Mucosa of descending colon (tissue), 3 donors: ENCODE results near the gene WT1. TPM values are rescaled to one million over a fixed set of nuclear protein-coding genes. Genes with fewer than 3 reads are reported as not detected.

ENCODE experiments used
- ATAC-seq: fragments of 200-7000 bp; cut with Tn5 transposase; one replicate; pipeline ENCODE4 v1.9.1; 2020; ENCODE audit warnings: mild to moderate bottlenecking, moderate library complexity
- DNase-seq, 3 donors: peaks; one replicate each; pipeline ENCODE4 v3.0.0-alpha.2; 2020
- H3K36me3 ChIP-seq: fragments of 200-600 bp; one replicate; pipeline ENCODE4 v1.8.0; 2021; ENCODE audit warnings: low read depth, mild to moderate bottlenecking
- H3K4me1 ChIP-seq: fragments of 200-600 bp; one replicate; pipeline ENCODE4 v1.8.0; 2021; ENCODE audit warnings: low read depth, mild to moderate bottlenecking
- H3K4me3 ChIP-seq: fragments of 200-600 bp; one replicate; pipeline ENCODE4 v1.8.0; 2021; ENCODE audit warnings: mild to moderate bottlenecking
- H3K9me3 ChIP-seq: fragments of 200-600 bp; one replicate; pipeline ENCODE4 v1.8.0; 2021; ENCODE audit warnings: mild to moderate bottlenecking
- intact Hi-C, 2 donors: fragments of 100-400 bp; cut with DNase I in 1 of 2; cut with micrococcal nuclease in 1 of 2; formaldehyde crosslinking; loops; one replicate each; pipeline versions ENCODE4 v1.11.0 to v1.11.1; 2022; cut with DNase I, micrococcal nuclease
- total RNA-seq, 3 donors: library from RNA; stranded (reverse); fragmentation: NEBNext Ultra II Directional in 2 of 3; extraction: Animal tissue kit (Norgen Biotek cat#: 25700) in 2 of 3; gene quantifications; one replicate each; pipeline versions ENCODE4 v1.2.1 to v1.2.4, GENCODE V29; 2021 to 2023
- TF ChIP-seq, protein P1 (sequence below): fragments of 200-600 bp; IDR thresholded peaks from one replicate; pipeline ENCODE4 v1.8.0; 2022; ENCODE audit warnings: antibody characterized with exemption, mild to moderate bottlenecking
- donor health status: DM: no; HTN: no; CAD: no; lungs with moderate emphysema.
- donor health status: DM: no; HTN: no; CAD: no.
- donor health status: DM: no; HTN: yes; CAD: no.

Gene WT1
- total RNA-seq, 3 donors from 2014 or later: 0.09 to 0.57 TPM; not detected in 1

DNA sequence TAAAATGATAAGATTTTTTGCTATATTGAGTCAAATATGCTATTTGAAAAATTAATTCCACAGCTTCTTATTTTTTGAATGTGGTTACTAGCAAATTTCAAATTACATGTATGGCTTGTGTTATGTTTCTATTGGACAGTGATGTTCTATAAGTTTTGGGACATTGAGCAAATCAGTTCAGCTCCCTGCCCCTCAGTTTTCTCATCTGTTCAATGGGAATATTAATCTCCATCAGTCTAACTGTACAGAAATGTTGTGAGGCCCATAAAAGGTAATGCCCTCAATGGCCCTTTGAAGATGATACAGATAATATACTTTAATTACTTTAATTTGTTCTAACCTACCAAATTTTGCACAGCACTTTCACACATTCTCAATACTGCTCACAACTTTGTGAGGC is 15.2 kb downstream of the WT1 start:
- H3K4me3 ChIP-seq: no peak overlapping the region
- TF ChIP-seq, protein P1, sequence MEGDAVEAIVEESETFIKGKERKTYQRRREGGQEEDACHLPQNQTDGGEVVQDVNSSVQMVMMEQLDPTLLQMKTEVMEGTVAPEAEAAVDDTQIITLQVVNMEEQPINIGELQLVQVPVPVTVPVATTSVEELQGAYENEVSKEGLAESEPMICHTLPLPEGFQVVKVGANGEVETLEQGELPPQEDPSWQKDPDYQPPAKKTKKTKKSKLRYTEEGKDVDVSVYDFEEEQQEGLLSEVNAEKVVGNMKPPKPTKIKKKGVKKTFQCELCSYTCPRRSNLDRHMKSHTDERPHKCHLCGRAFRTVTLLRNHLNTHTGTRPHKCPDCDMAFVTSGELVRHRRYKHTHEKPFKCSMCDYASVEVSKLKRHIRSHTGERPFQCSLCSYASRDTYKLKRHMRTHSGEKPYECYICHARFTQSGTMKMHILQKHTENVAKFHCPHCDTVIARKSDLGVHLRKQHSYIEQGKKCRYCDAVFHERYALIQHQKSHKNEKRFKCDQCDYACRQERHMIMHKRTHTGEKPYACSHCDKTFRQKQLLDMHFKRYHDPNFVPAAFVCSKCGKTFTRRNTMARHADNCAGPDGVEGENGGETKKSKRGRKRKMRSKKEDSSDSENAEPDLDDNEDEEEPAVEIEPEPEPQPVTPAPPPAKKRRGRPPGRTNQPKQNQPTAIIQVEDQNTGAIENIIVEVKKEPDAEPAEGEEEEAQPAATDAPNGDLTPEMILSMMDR: no peak
- H3K9me3 ChIP-seq: no peaks in the 10 kb centered on the region
- DNase-seq: no peak
- no peak for ATAC-seq
- intact Hi-C loops: no loop called here
- no peaks in the 10 kb centered on the region for H3K36me3 ChIP-seq
- no peaks in the 10 kb centered on the region for H3K4me1 ChIP-seq

DNA sequence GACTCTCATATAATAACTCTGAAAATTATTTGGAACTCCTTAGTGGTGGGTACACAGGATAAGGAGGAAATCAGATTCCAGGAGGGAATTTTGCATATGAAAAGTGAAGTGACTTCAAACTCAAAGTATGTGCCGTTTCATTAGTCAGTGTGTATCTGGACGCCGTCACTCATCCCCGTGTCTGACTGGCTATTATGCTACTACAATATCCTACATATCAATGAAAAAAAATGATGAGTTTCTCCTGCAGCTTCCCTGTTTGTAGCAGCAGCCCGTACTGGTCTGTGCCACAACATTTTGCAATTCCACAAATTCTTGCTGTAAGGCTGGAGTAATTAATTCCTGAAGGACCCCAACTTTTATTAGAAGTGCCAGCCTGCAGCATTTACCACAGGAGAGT is 16.5 kb downstream of the WT1 start:
- H3K9me3 ChIP-seq: no peaks in the 10 kb centered on the region
- no peaks in the 10 kb centered on the region for H3K4me1 ChIP-seq
- no peak for ATAC-seq
- H3K36me3 ChIP-seq: no peaks in the 10 kb centered on the region
- no peak for DNase-seq
- H3K4me3 ChIP-seq: no peak overlapping the region
- TF ChIP-seq, protein P1: no peak
- intact Hi-C loops: no loop called here

DNA sequence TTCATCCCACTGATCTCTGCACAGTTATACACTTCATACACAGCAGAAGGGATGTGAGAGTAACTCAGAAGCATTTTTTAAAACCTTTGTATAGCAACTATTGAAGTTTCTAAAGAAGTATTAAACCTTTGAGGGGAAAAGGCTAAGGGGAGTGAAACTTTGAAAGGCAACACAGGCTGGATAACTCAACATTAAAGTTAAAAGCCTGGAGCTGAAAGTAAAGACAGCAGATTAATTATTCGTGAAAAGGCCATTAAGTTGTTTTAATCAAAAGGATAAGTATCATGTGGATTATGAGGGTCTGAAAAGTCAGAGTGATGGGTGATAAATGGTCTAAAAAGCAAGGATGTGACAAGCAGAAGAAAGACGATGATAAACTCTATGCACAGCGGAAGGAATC is 17.5 kb downstream of the WT1 start:
- H3K4me1 ChIP-seq: no peaks in the 10 kb centered on the region
- TF ChIP-seq, protein P1: no peak
- DNase-seq (no peak), ATAC-seq (no peak)
- intact Hi-C loops: no loop called here
- no peak overlapping the region for H3K4me3 ChIP-seq
- no peaks in the 10 kb centered on the region for H3K9me3 ChIP-seq
- H3K36me3 ChIP-seq: no peaks in the 10 kb centered on the region

DNA sequence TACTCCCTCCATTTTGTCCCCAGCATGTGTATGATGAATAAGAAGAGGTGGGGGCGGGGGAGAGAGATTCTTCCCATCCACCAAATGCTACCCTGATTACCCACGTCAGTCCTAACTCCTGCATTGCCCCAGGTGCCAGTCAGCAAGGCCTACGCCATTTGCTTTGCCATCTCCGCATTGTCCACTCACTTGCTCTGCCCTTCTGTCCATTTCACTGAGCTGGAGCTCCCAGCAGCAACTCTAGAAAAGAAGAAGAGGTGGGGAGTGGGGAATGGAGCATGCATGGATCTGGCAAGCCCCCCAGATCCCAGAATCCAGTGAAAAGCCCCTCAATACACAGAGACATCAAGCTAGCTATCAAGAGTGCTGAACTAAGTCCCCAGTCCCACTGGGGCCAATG is 19.0 kb downstream of the WT1 start:
- intact Hi-C loops: no loop called here
- ATAC-seq: no peak
- TF ChIP-seq, protein P1: no peak
- no peaks in the 10 kb centered on the region for H3K9me3 ChIP-seq
- no peaks in the 10 kb centered on the region for H3K36me3 ChIP-seq
- no peaks in the 10 kb centered on the region for H3K4me1 ChIP-seq
- H3K4me3 ChIP-seq: no peak overlapping the region
- no peak for DNase-seq

DNA sequence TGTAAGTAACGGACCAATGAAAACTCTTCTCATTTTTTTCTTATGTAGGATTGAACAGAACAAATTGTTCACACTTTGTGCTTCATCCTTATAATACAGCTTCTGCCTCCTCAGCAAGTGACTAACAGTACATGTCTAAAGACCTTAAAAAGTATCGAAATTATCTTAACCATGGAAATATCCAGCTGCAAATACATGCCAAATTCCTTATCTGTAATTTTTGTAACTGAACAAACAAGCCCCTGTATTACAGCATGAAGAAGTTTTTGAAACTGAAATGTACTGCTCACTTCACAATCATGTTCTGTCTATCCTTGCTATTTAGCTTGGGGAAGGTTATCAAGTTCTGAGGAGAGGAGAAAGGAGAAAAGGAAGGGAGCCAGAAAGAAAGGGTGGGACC is 20.4 kb downstream of the WT1 start:
- intact Hi-C loops: no loop called here
- H3K36me3 ChIP-seq: no peaks in the 10 kb centered on the region
- no peak overlapping the region for H3K4me3 ChIP-seq
- no peak for ATAC-seq
- no peak for DNase-seq
- H3K9me3 ChIP-seq: no peaks in the 10 kb centered on the region
- H3K4me1 ChIP-seq: no peaks in the 10 kb centered on the region
- TF ChIP-seq, protein P1: no peak

DNA sequence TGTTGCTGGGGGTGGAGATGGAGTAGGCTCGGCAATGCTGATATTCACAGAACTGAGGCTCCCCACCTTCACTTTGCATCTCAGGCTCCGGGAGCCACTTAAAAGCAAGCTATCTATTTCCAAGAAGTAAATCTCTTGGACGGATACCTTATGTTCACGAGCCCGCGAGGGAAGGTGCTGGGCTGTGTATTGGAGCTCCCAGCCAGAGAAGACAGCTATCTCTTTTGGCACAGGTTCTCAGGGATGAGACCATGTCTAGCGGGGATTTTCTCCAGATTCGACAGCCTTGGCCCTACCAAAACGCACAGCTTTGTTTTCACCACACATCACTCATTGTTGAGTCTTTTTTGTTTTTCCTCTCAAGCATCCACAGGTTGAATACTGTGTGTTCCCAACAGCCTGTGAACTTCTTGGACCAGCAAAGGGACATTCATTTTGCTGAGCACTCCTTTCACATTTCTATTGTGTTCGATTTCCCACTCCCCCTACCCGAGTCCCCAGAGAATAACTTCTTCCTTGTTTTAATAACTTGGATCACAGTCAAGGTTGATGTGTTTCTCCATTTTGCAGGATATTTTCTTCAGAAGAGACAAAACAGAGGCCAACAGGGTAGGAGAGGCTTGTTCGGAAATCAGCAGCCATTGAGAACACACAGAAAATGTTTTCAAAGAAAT is 23.3 kb downstream of the WT1 start:
- ATAC-seq (no peak), DNase-seq (no peak)
- no peaks in the 10 kb centered on the region for H3K36me3 ChIP-seq
- intact Hi-C loops: no loop called here
- H3K9me3 ChIP-seq: no peaks in the 10 kb centered on the region
- no peak overlapping the region for H3K4me3 ChIP-seq
- H3K4me1 ChIP-seq: no peaks in the 10 kb centered on the region
- TF ChIP-seq, protein P1: no peak
